Measurements from ENCODE around the gene PKNOX2.

Gene PKNOX2

GRCh38 chr11:125348141-125348651 lies 183.6 kb downstream of the PKNOX2 start:
- TF ChIP-seq GATA1 (IDR thresholded peaks at IDR 0.05; ENCODE audit: low read depth, low read length) (no peak), POLR2A (IDR thresholded peaks at IDR 0.05; ENCODE audit: low read length) (no peak)
- DNase-seq: no peak

- DNase-seq: peak in 1 of 2 experiments; percentile 34
These were observed 184.2 kb downstream of the PKNOX2 start for GRCh38 chr11:125348674-125349309.

GRCh38 chr11:125350206-125351032 lies 185.9 kb downstream of the PKNOX2 start:
- DNase-seq: no peak
- TF ChIP-seq POLR2A (IDR thresholded peaks at IDR 0.05; ENCODE audit: low read length) (no peak), GATA1 (IDR thresholded peaks at IDR 0.05; ENCODE audit: low read depth, low read length) (no peak)

More at GRCh38 chr11:125348674-125349309, 184.2 kb downstream of the PKNOX2 start:
- TF ChIP-seq GATA1 (IDR thresholded peaks at IDR 0.05; ENCODE audit: low read depth, low read length) (no peak), POLR2A (IDR thresholded peaks at IDR 0.05; ENCODE audit: low read length) (no peak)

GRCh38 chr11:125351033-125351867 lies 186.7 kb downstream of the PKNOX2 start:
- no peak for DNase-seq
- TF ChIP-seq POLR2A (IDR thresholded peaks at IDR 0.05; ENCODE audit: low read length) (no peak), GATA1 (IDR thresholded peaks at IDR 0.05; ENCODE audit: low read depth, low read length) (no peak)

- DNase-seq: no peak
- no peak for TF ChIP-seq GATA1 (IDR thresholded peaks at IDR 0.05; ENCODE audit: low read depth, low read length)
- no peak for TF ChIP-seq POLR2A (IDR thresholded peaks at IDR 0.05; ENCODE audit: low read length)
These were observed 187.3 kb downstream of the PKNOX2 start for GRCh38 chr11:125351868-125352250.

- DNase-seq: no peak
- no peak for TF ChIP-seq GATA1 (IDR thresholded peaks at IDR 0.05; ENCODE audit: low read depth, low read length)
- no peak for TF ChIP-seq POLR2A (IDR thresholded peaks at IDR 0.05; ENCODE audit: low read length)
These were observed 192.2 kb downstream of the PKNOX2 start for GRCh38 chr11:125356797-125357196.

GRCh38 chr11:125357551-125357950 lies 193.0 kb downstream of the PKNOX2 start:
- no peak for TF ChIP-seq GATA1 (IDR thresholded peaks at IDR 0.05; ENCODE audit: low read depth, low read length)
- no peak for TF ChIP-seq POLR2A (IDR thresholded peaks at IDR 0.05; ENCODE audit: low read length)
- no peak for DNase-seq

- DNase-seq: no peak
- no peak for TF ChIP-seq POLR2A (IDR thresholded peaks at IDR 0.05; ENCODE audit: low read length)
- TF ChIP-seq GATA1 (IDR thresholded peaks at IDR 0.05; ENCODE audit: low read depth, low read length): no peak
These were observed 193.8 kb downstream of the PKNOX2 start for GRCh38 chr11:125358254-125358840.

- DNase-seq: no peak
These were observed 194.6 kb downstream of the PKNOX2 start for GRCh38 chr11:125359130-125359529.

GRCh38 chr11:125360066-125360465 lies 195.5 kb downstream of the PKNOX2 start:
- TF ChIP-seq GATA1 (IDR thresholded peaks at IDR 0.05; ENCODE audit: low read depth, low read length) (no peak), POLR2A (IDR thresholded peaks at IDR 0.05; ENCODE audit: low read length) (no peak)
- DNase-seq: no peak

More at GRCh38 chr11:125359130-125359529, 194.6 kb downstream of the PKNOX2 start:
- no peak for TF ChIP-seq POLR2A (IDR thresholded peaks at IDR 0.05; ENCODE audit: low read length)
- no peak for TF ChIP-seq GATA1 (IDR thresholded peaks at IDR 0.05; ENCODE audit: low read depth, low read length)

GRCh38 chr11:125364121-125364826 lies 199.7 kb downstream of the PKNOX2 start:
- no peak for DNase-seq
- TF ChIP-seq POLR2A (IDR thresholded peaks at IDR 0.05; ENCODE audit: low read length) (no peak), GATA1 (IDR thresholded peaks at IDR 0.05; ENCODE audit: low read depth, low read length) (no peak)

GRCh38 chr11:125365196-125365931 lies 200.8 kb downstream of the PKNOX2 start:
- no peak for DNase-seq
- TF ChIP-seq GATA1 (IDR thresholded peaks at IDR 0.05; ENCODE audit: low read depth, low read length) (no peak), POLR2A (IDR thresholded peaks at IDR 0.05; ENCODE audit: low read length) (no peak)
